ENCODE results near the gene ZNF22. TPM values are rescaled to one million over a fixed set of nuclear protein-coding genes. Genes with fewer than 3 reads are reported as not detected.

The ZNF22 gene
- total and polyA plus RNA-seq, 2 of the 4 experiments (the other 2 are of a cell fraction), result 10.6 to 12.4 TPM

DNA sequence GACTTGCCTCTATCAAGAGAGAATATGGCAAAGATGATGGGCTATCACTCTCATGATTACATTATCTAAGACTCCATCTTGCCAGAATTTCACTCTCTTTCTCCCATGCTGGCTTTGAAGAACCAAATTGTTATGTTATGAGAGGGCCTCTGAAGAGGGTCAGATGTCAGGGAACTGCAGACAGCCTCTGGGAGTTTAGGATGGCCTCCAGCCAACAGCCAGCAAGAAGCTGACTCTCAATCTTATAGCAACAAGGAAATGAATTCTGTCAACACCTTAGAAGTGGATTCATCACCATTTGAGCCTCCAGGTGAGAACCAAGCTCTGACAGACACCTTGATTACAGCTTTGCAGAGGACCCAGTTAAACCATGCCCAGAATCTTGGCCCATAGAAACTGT lies 33.6 kb downstream of the ZNF22 start:
- Histone ChIP-seq H3K4me3 (ENCODE audit: insufficient read depth, low read depth, low read length) (no peak overlapping the region), H3K36me3 (ENCODE audit: control insufficient read depth, insufficient read depth, low read length) (no peaks in the 10 kb centered on the region), H2AFZ (replicated peaks; ENCODE audit: low read length, poor library complexity) (no peak overlapping the region), H2AK9ac (replicated peaks; ENCODE audit: low read depth, low read length, poor library complexity) (no peak overlapping the region), H4K5ac (ENCODE audit: low read depth, low read length) (no peak overlapping the region), H3K56ac (ENCODE audit: extremely low read depth, insufficient read depth, low read length) (no peak overlapping the region), H3K9ac (ENCODE audit: low read depth, low read length) (no peak overlapping the region), H3K14ac (replicated peaks; ENCODE audit: low read depth, low read length) (no peak overlapping the region), H3K9me1 (ENCODE audit: insufficient read depth, low read length) (no peaks in the 10 kb centered on the region), H2BK15ac (ENCODE audit: low read depth, low read length) (no peak overlapping the region), H2AK5ac (ENCODE audit: low read depth, low read length) (no peak overlapping the region), H2BK20ac (ENCODE audit: low read depth, low read length) (no peak overlapping the region), H3K4me1 (ENCODE audit: control insufficient read depth, insufficient read depth, low read length) (no peaks in the 10 kb centered on the region), H2BK5ac (ENCODE audit: low read depth, low read length, poor library complexity, severe bottlenecking) (no peak overlapping the region), H3K9me3 (ENCODE audit: control insufficient read depth, insufficient read depth, low read length) (no peaks in the 10 kb centered on the region), H4K91ac (ENCODE audit: insufficient read depth, low read depth, low read length) (no peak overlapping the region), H4K20me1 (ENCODE audit: insufficient read depth, low read length) (no peaks in the 10 kb centered on the region), H3K4ac (ENCODE audit: low read depth, low read length) (no peak overlapping the region), H3K27ac (ENCODE audit: insufficient read depth, low read length) (no peak overlapping the region), H2BK120ac (ENCODE audit: low read depth, low read length) (no peak overlapping the region), H4K8ac (ENCODE audit: low read depth in 2 of 2, low read length in 2 of 2) (no peak overlapping the region), H3K18ac (ENCODE audit: low read depth, low read length) (no peak overlapping the region), H3K4me2 (ENCODE audit: low read depth, low read length) (no peak overlapping the region), H3K27me3 (ENCODE audit: control insufficient read depth, insufficient read depth, low read length) (peaks cover 2% of the 10 kb centered on the region; the same call in 1 of the 2 replicates), H3K79me1 (ENCODE audit: low read depth in 1 of 2, low read length in 2 of 2) (no peaks in the 10 kb centered on the region), H3K23ac (ENCODE audit: low read depth, low read length) (no peak overlapping the region)
- ChIA-PET CTCF (no interaction called here), POLR2A (ENCODE audit: unreplicated experiment) (no interaction called here)
- intact Hi-C loops (cut with micrococcal nuclease) (no loop called here), in situ Hi-C loops (cut with MboI; ENCODE audit: low sequenced_read_pairs) (no loop called here), dilution Hi-C loops (cut with HindIII; ENCODE audit: low sequenced_read_pairs, unreplicated experiment) (no loop called here)
- DNase-seq, result no peak
- TF ChIP-seq USF2 (IDR thresholded peaks at IDR 0.05; ENCODE audit: low read depth, low read length), result no peak
- TF ChIP-seq FOS (IDR thresholded peaks at IDR 0.05; ENCODE audit: low read depth, low read length), result no peak
- TF ChIP-seq RFX5 (IDR thresholded peaks at IDR 0.05; ENCODE audit: low read depth, low read length), result no peak
- TF ChIP-seq CHD1 (IDR thresholded peaks at IDR 0.05; ENCODE audit: low read depth, low read length), result no peak
- no peak for TF ChIP-seq MAFK (IDR thresholded peaks at IDR 0.05; ENCODE audit: low read depth, low read length)
- no peak for TF ChIP-seq MXI1 (IDR thresholded peaks at IDR 0.05; ENCODE audit: borderline replicate concordance, low read depth, low read length)
- ATAC-seq (ENCODE audit: low read depth), result no peak
- no TSS peak for BruUV-seq (replicated peaks)

Measured in IMR-90 (cell line).